C4-2B (cell line): ENCODE data around the gene HOXA13.

Experiments
- H3K27ac ChIP-seq: fragments of 450-650 bp; 2 replicates; pipeline ENCODE4 v1.5.1; 2017
- ZFX ChIP-seq: fragments of 450-650 bp; IDR thresholded peaks from 2 replicates; pipeline ENCODE4 v1.6.1; 2017
- TF ChIP-seq, protein P1 (sequence below): fragments of 450-650 bp; conservative IDR thresholded peaks from 2 replicates; pipeline ENCODE4 v1.5.1; 2017; ENCODE audit warnings: mild to moderate bottlenecking

The HOXA13 gene

DNA sequence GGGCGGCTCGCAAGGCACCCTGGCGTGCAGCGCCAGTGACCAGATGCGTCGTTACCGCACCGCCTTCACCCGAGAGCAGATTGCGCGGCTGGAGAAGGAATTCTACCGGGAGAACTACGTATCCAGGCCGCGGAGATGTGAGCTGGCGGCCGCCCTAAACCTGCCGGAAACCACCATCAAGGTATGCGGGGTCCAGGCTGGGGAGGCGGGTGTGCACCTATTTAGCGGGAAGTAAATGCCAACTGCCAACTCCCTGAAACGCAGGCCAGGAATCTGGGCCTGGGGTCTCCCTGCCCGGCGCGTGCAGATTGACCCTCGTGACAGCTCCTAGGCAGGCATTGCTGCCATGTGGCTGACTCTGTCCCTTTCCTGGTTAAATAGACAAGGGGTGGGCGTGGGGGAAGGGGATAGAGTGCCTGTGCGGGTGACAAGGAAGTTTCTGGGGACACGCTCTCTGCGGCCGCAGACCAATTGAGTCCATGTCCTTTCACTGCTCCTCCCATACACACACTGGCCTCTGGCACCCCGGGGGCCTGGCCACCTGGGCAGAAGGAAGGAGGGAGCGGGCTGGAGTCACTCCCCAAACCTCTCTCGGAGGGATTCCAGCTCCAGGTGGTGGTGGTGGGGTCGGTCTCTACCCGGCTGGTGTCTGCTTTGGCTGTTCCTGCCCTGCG is 45.4 kb upstream of the HOXA13 start:
- no peak overlapping the region for H3K27ac ChIP-seq

DNA sequence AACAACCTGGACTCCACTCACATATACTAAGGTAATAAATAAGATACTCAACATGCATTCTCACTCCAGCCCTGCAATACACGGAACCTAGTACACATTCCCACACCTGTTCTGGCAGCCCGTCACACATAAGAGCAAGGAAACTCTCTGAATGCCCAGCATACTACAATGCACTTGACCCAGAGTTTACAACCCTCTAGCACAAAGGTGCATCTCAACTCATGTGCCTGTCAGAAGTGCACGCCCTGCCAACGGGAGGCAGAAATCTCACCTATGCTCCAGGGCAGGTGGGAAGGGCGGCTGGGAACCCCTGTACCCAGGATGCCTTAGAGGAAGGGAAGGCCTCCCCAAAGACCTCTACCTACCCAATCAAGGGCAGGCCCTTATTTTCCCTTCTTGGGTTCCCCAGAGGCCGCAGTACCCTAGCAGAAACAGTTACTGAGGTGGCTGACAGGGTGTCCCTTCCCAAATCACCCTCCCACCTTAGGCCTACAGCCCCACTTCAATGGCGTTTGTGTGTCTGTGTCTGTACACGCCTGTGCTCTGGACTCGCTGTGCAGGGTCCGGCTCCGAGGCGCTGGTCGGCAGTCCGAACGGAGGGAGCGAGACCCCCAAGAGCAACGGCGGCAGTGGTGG is 44.7 kb upstream of the HOXA13 start:
- TF ChIP-seq, protein P1, sequence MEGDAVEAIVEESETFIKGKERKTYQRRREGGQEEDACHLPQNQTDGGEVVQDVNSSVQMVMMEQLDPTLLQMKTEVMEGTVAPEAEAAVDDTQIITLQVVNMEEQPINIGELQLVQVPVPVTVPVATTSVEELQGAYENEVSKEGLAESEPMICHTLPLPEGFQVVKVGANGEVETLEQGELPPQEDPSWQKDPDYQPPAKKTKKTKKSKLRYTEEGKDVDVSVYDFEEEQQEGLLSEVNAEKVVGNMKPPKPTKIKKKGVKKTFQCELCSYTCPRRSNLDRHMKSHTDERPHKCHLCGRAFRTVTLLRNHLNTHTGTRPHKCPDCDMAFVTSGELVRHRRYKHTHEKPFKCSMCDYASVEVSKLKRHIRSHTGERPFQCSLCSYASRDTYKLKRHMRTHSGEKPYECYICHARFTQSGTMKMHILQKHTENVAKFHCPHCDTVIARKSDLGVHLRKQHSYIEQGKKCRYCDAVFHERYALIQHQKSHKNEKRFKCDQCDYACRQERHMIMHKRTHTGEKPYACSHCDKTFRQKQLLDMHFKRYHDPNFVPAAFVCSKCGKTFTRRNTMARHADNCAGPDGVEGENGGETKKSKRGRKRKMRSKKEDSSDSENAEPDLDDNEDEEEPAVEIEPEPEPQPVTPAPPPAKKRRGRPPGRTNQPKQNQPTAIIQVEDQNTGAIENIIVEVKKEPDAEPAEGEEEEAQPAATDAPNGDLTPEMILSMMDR: no peak
- no peak for TF ChIP-seq ZFX
- H3K27ac ChIP-seq: no peak overlapping the region

More for the DNA sequence above, 45.4 kb upstream of the HOXA13 start:
- no peak for TF ChIP-seq ZFX
- TF ChIP-seq, protein P1: no peak

GRCh38 chr7:27243340-27244163 is 43.7 kb upstream of the HOXA13 start:
- TF ChIP-seq, protein P1: no peak
- TF ChIP-seq ZFX: no peak
- H3K27ac ChIP-seq: no peak overlapping the region

GRCh38 chr7:27242555-27243339 is 42.9 kb upstream of the HOXA13 start, which contains the start of gene EVX1:
Gene EVX1, plus strand, starts transcription at chr7:27242802. Its CDS starts 229 bp downstream, at chr7:27243031.
- TF ChIP-seq ZFX: no peak
- TF ChIP-seq, protein P1: no peak
- H3K27ac ChIP-seq: no peak within 1 kb of the TSS

DNA sequence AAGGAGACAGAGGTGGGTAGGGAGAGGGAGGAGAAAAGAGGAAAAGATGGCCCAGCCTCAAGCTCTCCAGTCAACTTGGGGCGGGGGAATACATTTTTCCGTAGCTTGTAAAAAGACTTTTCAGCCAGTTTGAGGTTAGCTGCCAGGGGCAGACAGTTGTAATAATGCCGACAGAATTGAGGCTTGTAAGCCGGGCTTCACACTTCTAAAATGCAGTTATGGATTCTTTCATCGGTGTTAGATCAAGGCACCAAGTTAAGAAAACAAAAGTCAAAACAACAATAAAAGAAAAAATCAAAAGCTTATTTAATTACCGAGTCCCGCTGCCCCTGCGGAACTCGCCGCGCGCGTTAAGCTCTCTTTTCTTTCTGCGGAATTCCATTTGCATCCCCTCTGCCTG is 42.3 kb upstream of the HOXA13 start:
- no peak overlapping the region for H3K27ac ChIP-seq
- TF ChIP-seq, protein P1: no peak
- TF ChIP-seq ZFX: no peak

DNA sequence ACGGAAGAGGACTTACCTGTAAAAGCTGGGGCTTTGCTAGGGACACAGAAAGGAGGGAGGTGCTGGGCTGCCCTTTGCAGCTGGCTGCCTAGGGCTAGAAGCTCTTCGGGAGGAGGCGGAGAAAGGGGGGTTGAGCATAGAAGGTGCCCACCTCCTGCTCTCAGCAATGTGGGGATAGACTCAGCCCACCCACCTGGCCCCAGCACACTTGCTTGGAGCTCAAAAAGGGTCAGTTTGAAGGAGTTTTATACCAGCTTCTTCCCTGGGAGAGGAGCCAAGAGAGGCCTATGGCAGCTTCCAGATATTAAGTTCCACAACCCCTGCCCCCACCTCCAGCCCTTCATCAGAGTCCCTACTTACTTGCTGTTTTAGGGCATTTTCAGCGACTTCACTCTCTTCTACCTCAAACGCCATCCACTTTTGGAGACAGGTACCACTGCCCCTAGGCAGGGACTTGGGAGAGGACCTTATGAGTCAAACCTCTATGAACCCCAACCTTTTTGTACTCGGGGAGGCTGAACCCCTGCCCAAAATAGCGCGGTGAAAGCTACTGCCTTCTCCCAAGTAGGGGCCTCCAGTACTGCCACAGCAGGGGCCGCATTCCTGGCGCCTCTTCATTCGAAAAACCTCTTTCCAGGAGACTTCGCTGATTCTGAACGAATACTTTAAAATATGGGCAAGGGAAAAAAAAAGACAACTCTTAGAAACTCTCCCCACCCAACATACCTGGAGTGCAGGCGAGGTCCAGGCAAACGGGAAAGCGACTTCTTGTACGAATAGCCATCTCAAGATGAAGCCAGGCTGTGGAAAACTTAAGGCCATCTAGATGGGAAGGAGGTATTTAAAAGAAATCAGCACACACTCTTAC is 41.5 kb upstream of the HOXA13 start:
- TF ChIP-seq ZFX: no peak
- TF ChIP-seq, protein P1: no peak
- no peak overlapping the region for H3K27ac ChIP-seq
